ENCODE measurements around the gene CDC25A.
"Not testable (repeated sequence)": the region's sequence is repeated elsewhere in the genome, so short reads cannot be mapped to it uniquely, and the experiment has no call there.

CDC25A gene

GRCh38 chr3:48118322-48118721 is 69.9 kb downstream of the CDC25A start:
- TF ChIP-seq CTCF (IDR thresholded peaks at IDR 0.05; ENCODE audit: low read depth, low read length): no peak
- Histone ChIP-seq H3K4me3 (ENCODE audit: low read depth, low read length) (no peak overlapping the region), H3K9me3 (no peaks in the 10 kb centered on the region), H3K27me3 (no peaks in the 10 kb centered on the region), H3K36me3 (no peaks in the 10 kb centered on the region), H3K4me1 (no peaks in the 10 kb centered on the region)
- no peak for DNase-seq

GRCh38 chr3:48112813-48113212 is 75.4 kb downstream of the CDC25A start:
- peak overlapping the region; percentile 25 for H3K4me3 ChIP-seq (ENCODE audit: low read depth, low read length)
- no peaks in the 10 kb centered on the region for H3K9me3 ChIP-seq
- no peaks in the 10 kb centered on the region for H3K4me1 ChIP-seq
- H3K36me3 ChIP-seq: no peaks in the 10 kb centered on the region
- DNase-seq: peak; percentile 69
- H3K27me3 ChIP-seq: no peaks in the 10 kb centered on the region
- TF ChIP-seq CTCF (IDR thresholded peaks at IDR 0.05; ENCODE audit: low read depth, low read length): no peak

- not testable (repeated sequence) for H3K9me3 ChIP-seq, H3K4me1 ChIP-seq, H3K36me3 ChIP-seq, DNase-seq, H3K27me3 ChIP-seq
- H3K4me3 ChIP-seq (ENCODE audit: low read depth, low read length): peak overlapping the region; percentile 25
Observed at GRCh38 chr3:48112108-48112791, 76.0 kb downstream of the CDC25A start.

- Histone ChIP-seq H3K36me3 (no peaks in the 10 kb centered on the region), H3K4me3 (ENCODE audit: low read depth, low read length) (no peak overlapping the region), H3K27me3 (no peaks in the 10 kb centered on the region), H3K9me3 (no peaks in the 10 kb centered on the region), H3K4me1 (no peaks in the 10 kb centered on the region)
- no peak for TF ChIP-seq CTCF (IDR thresholded peaks at IDR 0.05; ENCODE audit: low read depth, low read length)
- DNase-seq: no peak
Observed at GRCh38 chr3:48110463-48110862, 77.8 kb downstream of the CDC25A start.

- TF ChIP-seq CTCF (IDR thresholded peaks at IDR 0.05; ENCODE audit: low read depth, low read length): no peak
- H3K9me3 ChIP-seq: no peaks in the 10 kb centered on the region
- no peaks in the 10 kb centered on the region for H3K4me1 ChIP-seq
- no peak overlapping the region for H3K4me3 ChIP-seq (ENCODE audit: low read depth, low read length)
- no peaks in the 10 kb centered on the region for H3K36me3 ChIP-seq
- H3K27me3 ChIP-seq: no peaks in the 10 kb centered on the region
- no peak for DNase-seq
Observed at GRCh38 chr3:48107227-48107626, 81.0 kb downstream of the CDC25A start.

Measured in BE2C (cell line).